ENCODE data around the gene ZDHHC14.

DNA sequence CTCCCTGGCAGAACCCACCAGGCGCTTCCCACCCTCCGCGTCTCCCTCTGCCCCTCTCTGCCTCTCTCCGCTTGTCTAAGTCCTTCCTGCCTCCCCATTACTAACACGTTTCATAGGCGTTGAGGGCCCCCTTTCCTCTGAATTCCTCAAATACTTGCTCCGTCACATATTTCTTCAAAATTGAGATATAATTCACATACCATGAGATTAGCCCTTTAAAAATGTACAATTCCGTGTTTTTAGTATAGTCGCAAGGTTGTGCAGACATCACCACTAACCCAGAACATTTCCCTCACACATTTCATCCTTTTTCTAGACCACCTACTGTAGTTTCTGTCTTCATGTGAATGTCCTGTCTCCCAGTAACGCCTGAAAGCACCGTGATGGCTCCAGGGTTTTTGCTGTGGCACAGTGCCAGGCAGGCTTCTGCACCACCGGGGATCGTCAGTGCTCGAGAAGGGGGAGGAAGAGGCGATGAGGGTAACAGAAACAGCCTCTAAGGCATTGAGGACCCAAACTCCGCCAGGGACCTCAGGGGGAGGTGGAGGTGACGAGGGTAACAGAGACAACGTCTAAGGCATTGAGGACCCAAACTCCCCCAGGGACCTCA, 300.2 kb downstream of the ZDHHC14 start:
- TF ChIP-seq CREB5 (CRISPR knock-in tag; IDR thresholded peaks at IDR 0.05; ENCODE audit: low read depth) (no peak), PATZ1 (CRISPR knock-in tag; IDR thresholded peaks at IDR 0.05; ENCODE audit: borderline replicate concordance) (no peak)

Measured in SK-N-SH treated with all-trans-retinoic acid at 6 μM for 48 hours (cell line).